Suppressor macrophage (primary cell): ENCODE results near the gene TUBB6.

Source experiments
- DNase-seq, 4 experiments: peaks; one replicate each; pipeline ENCODE4 v3.0.0-alpha.2; 2020 to 2022
- total RNA-seq, 17 experiments: gene quantifications; one replicate each; lab custom pipeline; 2026; ENCODE audit warnings: mixed read lengths in 6 of 17, inconsistent platforms in 3 of 17; lab: John Stamatoyannopoulos, UW

Gene TUBB6
- total RNA-seq, result 112 to 317 (median 201) reads per million in 17 experiments

DNA sequence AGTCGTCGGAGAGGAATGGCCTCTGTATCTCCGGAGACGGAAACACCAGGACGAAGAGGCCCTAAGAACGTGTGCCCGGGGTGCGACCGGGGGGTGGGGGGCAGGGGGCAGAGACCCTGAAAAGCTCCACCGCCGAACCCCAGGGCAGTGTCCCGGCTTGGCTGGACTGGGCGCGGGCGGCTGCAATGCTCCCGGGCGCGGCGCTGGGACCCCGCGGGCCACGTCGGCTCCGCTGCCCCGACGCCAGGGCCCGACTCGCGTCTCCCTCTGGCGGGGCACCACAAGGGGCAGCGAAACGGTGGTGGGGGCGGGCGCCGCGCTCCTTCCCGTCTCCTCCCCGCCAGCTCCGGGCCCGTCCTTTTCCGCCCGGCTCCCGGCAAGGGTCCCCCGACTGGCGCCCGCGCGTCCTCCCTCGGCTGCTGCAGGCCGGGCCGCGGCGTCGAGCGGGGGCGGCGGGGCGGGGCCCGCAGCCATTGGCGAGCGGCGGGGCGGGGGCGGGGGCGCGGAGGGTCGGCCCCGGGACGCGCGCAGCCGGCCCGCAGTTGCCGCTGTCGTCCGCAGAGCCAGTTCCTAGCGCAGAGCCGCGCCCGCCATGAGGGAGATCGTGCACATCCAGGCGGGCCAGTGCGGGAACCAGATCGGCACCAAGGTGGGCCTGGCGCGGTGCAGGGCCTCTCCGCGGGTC lies at the start of gene TUBB6:
TUBB6 (plus strand) TSS at position 541 of the 685 bp plus-strand sequence; CDS start at position 593, 52 bp downstream.
- DNase-seq, result peak; percentile 87 to 95 (median 92)

DNA sequence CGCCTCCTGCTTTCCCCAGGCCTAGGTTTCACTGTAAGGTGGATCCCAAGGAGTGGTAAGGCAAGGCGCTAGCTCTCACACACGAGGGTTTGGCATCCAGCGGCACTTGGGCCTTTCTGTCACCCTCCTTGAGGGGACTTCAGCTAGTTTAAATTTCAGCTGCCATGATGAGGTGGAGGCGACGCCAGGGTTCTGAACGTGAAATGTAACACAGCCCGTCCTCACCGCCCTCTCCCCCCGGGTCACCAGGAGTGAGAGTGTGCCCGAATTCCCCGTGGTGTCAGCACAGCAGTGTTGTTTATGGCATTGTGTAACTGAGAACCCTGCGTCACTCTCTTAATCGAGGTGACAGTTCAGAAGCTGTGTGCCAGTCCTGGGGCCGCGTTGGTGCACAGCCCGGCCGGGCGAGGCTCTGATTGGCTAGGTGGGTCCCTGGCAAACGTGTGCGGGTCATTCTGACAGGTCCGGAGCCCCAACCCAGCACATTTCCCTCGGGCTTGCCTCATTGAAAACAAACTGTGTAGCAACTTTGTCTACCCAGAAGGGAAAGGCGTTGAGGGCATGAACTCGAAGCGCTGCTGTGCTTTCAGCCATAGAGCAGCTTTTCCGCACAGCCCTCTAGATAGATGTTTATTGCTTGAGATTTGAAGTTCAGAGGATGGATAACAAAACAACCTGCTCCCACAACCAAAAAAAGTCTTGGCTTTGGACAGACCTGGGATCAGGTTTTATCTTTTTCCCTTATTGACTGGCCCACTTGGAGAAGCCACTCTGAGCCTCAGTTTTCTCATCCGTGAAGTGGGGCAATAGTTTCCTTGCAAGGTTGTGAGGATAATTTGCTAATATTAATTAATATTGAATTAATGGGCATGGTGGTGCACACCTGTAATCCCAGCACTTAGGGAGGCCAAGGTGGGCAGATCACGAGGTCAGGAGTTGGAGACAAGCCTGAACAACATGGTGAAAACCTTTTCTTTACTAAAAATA lies 49.0 kb upstream of the TUBB6 start:
- DNase-seq, result no peak

DNA sequence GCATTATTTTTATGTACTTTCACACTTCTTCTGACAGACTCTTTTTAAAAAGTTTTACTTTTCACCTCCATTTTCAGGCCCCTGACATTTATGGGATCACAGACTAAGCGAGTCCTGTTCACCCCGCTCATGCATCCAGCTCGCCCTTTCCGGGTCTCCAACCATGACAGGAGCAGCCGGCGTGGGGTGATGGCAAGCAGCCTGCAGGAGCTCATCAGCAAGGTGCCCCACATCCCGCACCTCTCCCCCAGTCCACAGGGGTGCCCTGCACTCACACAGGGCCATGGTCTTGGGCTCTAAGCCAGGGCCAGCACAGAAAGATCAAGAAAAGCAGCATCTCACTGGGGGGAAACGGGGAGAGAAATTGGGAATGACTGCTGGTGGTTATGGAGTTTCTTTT lies 45.3 kb upstream of the TUBB6 start:
- no peak for DNase-seq

DNA sequence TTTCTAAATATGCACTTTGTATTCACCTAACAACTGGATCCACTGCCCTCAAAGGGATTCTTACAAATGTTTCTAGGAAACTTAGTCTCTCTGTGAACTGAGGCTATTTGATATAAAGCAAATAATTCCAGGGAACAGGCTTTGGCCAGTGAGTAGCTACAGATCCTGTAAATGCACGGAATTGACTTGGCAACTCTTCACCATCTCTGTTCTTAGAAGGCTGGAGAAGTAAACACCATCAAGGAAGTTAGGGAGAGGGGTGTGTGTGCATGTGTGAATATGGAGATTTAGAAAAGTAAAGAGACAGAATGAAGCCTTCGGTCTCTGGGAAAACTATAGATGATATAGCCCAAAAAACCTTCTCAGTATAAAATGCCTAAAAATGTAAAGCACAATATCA lies 43.2 kb upstream of the TUBB6 start:
- DNase-seq, result no peak

DNA sequence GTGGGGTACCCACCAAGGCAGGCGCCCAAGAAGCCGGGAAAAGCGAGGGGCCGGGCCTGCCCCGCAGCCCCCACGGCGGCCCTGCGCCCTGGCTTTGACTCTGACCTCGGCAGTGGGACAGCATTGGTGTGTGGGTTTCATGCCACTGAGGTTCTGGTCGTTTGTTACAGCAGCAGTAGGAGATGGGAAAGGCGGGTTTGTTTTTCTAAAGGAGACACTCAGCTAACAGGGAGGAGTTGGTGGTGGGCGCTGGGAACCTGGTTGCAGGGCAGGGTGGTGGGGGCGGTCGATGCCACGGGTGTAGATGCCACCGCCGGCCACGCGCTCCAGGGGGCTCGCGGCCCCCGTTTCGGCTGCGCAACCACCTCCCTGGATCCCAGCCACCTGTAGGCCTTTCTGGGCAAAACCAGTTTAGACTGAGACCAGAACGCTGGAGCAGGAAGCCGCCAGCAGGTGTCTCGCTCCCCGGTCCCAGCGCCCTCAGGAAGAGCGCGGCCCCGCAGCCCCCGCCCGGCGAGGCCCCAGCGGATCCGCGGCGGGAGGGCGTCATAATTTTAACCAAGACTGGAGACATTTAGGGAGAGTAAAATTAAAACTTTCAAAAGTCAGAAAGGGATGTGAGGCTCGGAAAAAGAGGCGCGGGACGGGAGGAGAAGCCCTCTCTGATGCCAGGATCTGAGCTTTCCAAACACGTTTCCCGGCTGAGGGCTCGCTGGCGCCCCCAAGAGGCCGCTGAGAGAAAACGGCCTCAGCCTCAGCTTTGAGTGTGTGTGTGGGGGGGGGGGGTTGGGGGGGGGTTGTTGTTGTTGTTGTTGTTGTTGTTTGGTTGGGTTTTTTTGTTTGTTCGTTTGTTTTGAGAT lies 36.4 kb upstream of the TUBB6 start:
- peak; percentile 75 to 88 (median 82) for DNase-seq

DNA sequence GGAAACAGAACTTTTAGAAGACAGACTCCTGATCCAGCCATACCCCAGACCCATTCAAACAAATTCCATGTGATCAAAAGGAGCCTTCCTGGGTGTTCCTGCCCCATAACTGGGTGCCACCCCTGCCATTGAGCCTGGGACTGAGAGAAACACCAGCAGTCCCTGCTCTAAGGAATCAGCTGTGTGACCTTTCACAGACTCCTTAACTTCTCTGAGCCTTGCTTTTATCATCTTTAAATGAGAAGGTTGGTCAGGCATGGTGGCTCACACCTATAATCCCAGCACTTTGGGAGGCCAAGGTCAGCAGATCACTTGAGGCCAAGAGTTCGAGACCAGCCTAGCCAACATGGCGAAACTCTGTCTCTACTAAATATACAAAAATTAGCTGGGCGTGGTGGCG lies 33.2 kb upstream of the TUBB6 start:
- no peak for DNase-seq

DNA sequence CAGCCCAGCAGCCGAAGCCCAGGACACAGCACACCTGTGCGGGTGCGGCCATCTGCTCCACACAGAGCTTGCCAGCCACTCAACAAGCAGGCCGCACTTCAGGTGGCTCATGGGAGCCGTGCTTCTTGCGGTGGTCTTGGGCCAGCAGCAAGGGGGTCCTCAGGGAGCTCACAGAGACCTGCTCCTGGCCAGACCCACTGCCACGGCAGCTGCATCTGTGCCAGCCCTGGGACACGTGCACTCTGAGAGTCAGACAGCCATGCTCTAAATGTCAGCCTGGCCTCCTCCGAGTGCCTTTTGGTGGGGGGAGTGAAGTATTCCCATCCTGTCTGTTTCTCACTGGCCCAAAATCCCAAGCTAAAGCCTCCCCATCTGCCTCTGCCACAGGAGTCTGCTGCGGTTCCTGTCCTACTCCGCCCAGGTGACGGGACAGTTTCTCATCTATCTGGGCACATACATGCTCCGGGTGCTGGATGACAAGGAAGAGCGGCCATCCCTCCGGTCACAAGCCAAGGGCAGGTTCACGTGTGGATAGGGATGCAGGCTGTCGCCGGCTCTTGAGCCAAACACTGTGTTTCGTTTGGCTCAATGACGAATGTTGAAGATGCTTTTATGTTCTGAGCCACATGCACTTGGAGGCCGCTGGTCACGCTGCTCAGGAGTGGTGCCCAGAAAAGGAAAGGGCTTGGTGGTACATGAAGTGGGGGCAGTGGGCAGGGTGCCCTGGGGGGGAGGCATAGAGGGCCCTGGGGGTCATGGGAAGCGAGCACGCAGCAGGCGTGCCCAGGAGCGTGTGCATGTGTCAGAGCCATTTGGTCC lies 31.1 kb upstream of the TUBB6 start:
- no peak for DNase-seq

DNA sequence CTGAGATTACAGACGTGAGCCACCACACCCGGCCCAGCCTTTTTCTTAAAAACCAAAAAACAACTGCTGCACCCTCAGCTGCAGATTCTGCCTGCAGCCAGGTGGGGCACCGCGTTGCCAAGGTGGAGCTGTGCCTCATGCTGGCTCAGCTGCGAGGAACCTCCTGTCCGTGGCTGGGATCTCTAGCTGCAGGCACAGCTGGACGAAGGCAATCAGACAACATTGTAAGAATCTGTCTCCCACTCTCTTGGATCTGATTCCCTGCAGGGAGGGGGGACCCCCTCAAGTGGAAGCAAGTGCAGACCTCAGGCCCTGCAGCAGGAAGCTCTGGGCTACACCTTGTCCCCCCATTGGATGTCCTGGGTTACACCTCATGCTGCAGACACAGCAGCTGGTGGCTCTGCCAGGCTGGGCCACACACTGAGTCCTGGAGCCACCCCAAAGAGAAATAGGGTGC lies 29.8 kb upstream of the TUBB6 start:
- DNase-seq, result no peak

DNA sequence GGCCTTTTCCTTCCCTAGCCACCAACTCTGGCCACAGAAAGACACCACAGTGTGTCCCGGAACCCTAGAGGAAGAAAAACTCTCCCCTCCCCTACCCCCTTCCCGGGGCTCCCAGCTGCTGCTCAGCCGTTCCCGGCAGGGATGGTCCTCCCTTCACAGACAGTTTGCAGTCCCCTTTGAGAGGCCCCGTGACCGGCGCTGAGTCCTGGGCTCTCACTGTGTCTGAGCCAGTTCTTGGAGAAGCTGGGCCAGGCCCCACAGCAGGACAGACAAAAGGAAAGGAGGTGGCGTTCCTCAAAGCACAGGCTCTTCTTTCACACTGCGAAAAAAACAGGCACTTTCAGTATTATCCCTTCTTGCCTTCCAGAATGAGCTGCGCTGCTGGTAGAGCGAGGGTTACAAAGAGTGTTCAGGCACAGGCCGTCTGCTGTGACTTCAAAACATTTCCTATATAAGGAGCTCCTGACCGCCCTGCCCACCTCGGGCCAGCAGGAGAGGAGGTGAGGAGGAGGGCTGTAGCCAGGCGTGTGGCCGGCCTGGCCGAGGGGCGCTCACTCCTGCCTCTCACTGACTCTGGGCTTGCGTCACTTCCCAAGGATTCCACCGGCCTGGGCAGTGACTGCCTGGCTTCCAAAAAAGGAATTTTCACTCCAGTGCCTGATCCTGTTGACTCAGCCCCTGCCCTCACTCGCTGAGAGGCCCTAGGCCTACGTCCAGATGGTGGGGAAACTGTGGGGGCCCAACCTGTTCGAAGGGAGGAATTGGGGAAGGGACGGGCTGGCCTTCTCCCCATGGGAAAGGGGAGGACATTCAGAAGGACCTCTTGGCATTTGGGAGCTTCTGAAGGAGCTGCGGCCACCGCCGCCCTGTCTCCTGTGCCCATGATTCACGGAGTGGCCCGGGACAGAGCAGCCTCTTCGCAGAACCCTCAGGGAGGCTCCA lies 29.0 kb upstream of the TUBB6 start:
- DNase-seq, result no peak

DNA sequence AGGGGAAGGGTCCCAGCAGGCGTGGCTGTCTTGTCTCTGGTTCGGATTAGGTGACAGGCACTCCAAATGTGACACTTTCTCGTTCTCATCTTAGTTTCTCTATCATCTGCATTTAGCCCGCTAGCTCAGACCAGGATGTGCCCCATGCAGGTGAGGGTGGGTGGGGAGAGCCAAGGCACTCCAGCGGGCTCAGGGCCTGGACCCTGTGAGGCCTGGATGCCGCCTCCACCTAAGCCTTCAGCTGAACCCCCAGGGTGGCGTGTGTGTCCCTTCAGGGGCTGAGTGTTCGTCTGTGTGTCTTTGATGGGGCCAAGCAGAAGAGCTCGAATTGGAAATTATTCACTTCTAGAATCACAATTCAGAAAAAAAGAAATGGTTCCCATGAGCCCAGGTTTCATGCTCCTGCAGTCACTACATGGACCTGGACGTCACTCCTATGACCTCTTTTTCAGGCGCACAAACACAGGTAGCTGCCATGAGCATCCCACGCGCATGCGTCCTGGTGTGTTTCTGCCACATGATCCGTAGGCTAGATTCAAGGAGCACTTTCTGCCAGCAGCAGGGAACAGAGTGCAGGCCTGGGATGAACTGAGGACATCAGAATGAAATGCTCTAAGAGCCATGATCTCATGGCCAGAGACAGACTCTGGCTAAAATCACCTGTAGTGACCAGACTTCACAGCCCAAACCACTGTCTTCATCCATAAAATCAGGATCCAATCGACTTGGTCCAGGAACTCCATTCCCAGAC lies 28.1 kb upstream of the TUBB6 start:
- no peak for DNase-seq

DNA sequence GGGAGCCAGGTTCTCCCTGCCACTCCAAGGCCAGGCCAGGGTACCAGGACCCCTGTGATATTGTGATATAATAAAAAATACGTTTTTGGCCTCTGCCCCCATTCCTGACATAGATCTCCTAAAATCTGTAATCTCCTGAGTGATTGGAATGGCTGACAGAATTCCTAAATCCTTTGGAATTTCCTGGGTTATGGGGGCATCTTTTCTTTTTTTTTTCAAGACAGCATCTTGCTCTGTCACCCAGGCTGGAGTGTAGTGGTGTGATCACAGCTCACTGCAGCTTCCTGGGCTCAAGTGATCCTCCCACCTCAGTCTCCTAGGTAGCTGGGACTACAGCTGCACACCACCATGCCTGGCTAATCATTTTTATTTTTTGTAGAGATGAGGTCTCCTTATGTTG lies 26.2 kb upstream of the TUBB6 start:
- DNase-seq, result no peak

DNA sequence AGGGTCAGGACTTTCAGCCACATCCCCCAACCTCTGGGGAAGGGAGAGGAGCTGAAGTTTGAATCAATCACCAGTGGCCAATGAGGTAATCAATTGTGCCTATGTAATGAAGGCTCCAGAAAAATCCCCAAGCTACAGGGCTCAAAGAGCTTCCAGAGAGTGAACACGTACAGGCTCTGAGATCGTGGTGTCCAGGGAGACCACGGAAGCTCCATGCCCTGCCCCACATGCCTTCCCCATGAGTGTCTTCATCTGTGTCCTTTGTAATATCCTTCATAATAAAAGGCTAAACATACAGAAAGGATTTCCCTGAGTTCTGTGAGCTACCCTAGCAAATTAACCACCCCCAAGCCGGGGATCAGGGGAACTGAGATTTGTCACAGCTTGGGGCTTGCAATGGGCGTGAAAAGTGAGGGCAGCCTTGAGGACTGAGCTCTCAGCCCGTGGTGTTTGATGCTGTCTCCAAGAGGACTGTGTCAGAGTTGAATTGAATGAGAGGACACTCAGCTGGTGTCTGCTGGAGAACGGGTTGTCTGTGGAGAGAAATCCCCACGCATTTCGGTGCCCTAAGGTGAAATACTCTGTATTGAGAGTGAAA lies 25.5 kb upstream of the TUBB6 start:
- no peak for DNase-seq

DNA sequence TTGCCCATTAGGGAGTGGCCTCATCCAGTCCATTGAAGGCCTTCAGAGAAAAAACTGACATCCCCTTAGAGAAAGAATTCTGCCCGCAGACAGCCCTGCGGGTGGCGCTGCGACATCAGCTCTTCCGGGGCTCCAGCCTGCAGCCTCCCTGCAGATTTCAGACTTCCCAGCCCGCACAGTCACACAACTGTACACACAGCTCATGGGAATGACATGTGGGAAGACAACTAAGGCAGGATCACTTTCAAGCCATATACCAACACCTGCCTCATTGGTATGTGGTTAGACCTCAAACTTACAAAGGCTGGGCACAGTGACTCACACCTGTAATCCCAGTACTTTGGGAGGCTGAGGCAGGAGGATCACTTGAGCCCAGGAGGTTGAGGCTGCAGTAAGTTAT lies 24.8 kb upstream of the TUBB6 start:
- no peak for DNase-seq

DNA sequence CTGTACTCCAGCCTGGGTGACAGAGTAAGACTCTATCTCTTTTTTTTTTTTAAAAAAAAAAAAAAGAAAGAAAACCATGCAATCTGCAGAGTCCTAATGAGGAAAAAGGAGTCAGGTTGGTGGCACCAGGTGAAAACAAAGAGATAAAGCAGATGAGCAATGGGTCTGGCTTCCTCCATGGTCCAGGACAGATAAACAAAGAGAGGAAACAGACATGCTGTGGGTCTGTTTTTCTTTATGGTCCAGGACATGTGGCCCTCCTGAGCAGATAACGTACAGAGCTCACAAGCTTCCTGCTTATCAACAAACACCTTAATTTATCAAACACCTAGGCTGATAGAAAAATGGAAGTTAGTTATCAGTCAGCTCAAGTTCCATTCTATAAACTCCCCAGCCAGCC lies 24.4 kb upstream of the TUBB6 start:
- DNase-seq, result no peak

DNA sequence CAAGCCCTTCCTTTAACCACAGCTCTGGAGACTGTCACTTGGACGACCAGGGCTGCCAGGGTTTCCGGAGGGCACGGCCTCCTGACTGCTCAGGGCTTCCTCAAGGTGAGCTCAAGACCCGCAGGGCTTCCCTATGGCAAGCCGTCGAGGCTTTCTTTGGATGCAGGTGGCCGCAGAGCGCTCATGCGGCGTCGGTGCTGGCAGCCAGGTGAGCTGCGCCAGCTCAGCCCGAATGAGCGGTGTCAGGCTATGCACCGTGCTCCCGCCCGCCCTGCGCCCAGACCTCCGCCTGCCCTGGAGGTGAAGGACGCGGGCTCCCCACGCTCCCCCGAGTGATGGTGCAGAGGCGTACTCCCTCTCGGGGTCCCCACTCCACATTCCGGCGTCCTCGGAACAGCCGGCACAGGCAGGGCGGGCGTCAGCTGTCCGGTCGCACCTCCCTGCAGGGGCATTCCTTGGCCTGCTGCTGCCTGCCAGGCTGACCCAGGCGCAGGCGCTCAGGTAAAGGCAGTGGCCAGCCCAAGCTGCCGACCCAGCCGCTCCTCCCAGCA lies 20.8 kb upstream of the TUBB6 start:
- no peak for DNase-seq

DNA sequence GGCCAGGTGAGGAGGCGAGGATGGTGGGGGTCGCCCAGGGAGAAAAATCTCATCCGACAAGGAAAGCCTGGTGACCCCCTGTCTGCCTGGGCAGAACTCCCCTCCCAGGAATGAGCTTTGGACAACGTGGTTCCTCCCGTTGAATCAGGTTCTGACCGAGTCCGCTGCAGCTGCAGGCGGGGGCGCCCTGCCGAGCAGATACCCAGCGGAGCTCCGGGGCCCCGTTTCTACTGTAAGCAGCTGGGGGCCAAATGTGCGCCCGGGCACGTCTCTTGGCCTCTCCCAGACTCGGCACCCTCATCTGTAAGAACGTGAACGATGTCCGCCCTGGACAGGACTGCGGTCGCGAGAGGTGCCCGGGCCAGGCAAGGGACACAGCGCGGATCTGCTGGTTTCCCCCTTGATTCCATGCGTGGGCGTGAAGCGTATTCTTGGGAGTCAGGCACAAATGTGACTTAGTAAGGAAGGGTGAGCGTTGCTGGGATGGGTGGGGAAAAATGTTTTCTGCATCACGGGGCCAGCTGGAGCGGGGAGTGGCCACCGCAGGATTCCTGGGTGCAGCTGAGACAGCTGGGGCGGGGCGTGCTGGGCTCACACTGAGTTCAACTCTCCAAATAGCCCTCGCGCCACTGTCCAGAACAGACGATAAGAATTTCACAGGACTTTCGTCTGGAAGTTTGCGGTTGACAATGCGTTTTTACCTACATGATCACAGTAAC lies 20.2 kb upstream of the TUBB6 start:
- peak; percentile 45 to 69 (median 62) for DNase-seq

DNA sequence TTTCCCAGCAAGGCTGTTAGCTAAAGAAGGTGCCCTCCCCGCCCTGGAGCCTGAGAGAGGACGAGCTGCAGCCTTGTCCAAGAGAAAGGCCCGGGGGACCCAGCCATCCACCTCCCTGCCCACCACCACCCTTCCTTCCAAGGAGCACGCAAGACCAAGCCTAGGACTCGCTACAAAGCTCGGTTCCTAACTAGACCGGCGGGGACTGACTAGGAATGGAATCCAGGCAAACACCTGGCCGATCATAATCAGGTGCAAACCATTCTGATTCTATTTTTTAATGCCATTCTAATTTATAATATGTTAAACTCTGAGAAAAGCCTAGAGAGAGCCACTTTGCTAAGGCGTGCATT lies 19.7 kb upstream of the TUBB6 start:
- no peak for DNase-seq

DNA sequence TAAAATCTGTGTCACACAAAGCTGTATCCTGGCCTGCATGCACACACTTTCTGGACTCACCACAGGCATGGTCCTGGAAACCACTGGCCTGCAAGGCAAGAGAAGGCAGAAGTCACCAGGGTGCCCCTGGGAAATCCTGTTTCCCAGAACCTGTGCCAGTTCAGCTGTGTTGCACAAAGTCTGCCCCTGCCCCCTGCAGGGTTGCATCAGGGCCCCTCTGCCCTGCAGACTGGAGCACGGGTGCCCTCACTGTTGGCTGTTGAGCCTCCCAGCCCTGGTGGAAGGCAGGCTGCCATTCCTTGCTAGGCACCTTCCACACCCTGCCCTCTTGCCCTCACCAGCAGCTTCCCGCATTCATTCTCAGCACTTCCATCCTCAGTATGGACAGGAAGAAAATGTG lies 18.0 kb upstream of the TUBB6 start:
- no peak for DNase-seq
